Activated CD4-positive, alpha-beta T cell treated with anti-CD3 and anti-CD28 coated beads, Interleukin-2, amount 50 U/mL, for 48 hours (primary cell): ENCODE results near the gene ACSBG1.
"Not testable (repeated sequence)": the region's sequence is repeated elsewhere in the genome, so short reads cannot be mapped to it uniquely, and the experiment has no call there.

Experiments
- DNase-seq, 2 experiments: peaks; one replicate each; pipeline ENCODE4 v3.0.0-alpha.2; 2020

The ACSBG1 gene

DNA sequence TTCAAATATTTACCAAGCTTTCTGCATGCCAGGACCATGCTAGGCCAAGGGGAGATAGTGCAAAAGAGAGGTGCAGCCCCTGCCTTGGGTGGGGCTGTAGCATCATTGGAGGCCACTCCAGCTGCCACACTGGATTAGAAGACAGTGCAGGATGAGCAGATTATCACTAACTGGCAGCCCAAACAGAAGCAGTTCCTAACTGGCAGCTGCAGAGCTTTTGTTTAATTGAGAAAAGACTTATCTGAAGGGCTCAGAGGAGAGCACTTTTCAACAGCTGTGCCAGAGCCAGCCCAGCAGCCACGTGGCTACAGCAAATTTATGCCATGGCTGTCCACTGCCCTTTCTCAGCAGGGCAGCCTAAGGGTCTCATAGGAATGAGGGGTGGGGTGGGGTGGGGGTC is 13.5 kb upstream of the ACSBG1 start:
- DNase-seq, result no peak

GRCh38 chr15:78245976-78246620 is 11.7 kb upstream of the ACSBG1 start:
- DNase-seq, result not testable (repeated sequence)

DNA sequence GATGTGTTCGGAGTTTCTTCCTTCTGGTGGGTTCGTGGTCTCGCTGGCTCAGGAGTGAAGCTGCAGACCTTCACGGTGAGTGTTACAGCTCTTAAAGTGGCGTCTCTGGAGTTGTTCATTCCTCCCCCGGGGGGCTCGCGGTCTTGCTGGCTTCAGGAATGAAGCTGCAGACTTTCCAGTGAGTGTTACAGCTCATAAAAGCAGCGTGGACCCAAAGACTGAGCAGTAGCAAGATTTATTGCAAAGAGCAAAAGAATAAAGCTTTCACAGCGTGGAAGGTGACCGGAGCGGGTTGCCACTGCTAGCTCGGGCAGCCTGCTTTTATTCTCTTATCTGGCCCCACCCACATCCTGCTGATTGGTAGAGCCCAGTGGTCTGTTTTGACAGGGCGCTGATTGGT is 11.0 kb upstream of the ACSBG1 start:
- DNase-seq, result not testable (repeated sequence)

DNA sequence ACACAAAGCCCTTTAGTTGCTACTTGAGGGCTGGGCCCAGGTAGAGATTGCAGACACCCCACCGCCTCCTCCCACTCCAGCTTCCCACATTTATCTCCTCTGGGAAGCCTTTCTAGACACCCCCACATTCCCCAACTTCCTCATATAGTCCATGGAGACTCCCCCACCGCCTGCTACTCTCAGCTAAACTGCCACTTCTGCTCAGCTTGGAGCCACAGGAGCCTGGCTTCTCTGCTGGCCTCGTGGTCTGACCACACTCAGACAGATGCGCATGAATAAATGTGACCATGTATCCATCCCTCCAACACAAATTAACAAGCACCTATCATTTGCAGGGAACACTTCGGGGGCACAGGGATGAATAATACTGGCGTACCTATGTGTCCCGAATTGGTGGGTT is 10.5 kb upstream of the ACSBG1 start:
- DNase-seq, result no peak

GRCh38 chr15:78244101-78244500 is 9.7 kb upstream of the ACSBG1 start:
- DNase-seq, result no peak

- DNase-seq, result no peak
Measured at GRCh38 chr15:78243491-78243941, 9.2 kb upstream of the ACSBG1 start.

DNA sequence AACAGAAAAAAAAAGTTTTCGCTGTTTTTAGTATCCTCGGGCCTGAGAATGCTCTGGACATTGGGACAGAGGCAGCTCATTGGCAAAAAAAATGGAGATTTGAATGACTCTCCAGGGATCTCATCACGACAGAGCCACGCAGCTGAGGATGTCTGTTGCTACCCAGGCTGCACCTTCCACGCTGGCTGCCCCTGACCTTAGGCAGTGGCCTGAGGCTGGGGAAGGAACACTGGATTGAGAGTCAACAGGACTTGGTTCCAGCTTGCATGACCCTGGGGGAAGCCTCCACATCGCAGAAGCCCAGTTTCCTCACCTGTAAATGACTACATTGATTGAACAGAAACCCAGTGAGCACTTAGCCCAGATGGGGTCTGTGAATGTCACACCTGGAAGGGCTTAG is 8.7 kb upstream of the ACSBG1 start:
- no peak for DNase-seq

GRCh38 chr15:78242128-78242527 is 7.8 kb upstream of the ACSBG1 start:
- peak; percentile 31 to 37 for DNase-seq

- DNase-seq, result peak; percentile 90 to 93
Measured at GRCh38 chr15:78241017-78241416, 6.7 kb upstream of the ACSBG1 start.

- DNase-seq, result no peak
Measured at GRCh38 chr15:78239811-78240210, 5.4 kb upstream of the ACSBG1 start.

- no peak for DNase-seq
Measured at GRCh38 chr15:78237146-78237545, 2.8 kb upstream of the ACSBG1 start.

DNA sequence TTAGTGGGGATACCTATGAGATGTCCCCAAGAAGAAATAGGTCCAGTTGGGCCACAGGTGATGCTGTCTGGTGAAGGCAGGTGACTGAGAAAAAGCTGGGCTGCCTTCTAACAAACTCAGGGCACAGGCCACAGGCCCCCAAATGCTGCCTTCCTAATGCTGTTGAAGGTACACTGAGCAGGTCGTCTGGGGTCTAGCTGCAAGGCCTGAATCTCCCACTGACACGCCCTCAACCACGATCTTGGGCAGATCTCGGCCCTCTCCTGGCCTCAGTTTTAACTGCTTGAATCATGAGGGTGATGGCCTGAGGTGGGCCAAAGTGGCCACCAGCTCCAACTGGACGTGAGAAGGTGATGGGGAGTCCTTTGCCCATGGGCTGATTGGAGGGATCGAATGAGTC is 2.1 kb upstream of the ACSBG1 start:
- no peak for DNase-seq

DNA sequence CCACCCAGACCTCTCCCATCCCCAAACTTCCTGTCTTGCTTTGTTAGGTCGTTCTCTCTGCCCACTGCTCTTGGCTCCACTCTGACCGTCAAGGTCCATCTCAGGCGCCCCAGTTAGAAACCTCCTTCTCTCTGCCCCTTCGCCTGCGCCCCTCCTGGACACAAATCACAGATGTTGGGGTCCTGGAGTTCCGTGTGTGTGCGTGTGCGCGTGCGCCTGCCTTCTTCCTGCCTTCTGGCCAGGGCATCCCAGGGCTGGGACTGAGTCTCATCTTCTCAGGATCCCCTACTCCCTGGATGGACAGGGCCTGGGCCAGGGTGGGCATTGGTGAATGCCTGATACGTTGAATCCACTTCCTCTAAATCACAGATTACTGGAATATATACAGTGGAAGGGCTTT is 869 bp downstream of the ACSBG1 start:
- no peak for DNase-seq

GRCh38 chr15:78232951-78233350 is 1.4 kb downstream of the ACSBG1 start:
- no peak for DNase-seq

DNA sequence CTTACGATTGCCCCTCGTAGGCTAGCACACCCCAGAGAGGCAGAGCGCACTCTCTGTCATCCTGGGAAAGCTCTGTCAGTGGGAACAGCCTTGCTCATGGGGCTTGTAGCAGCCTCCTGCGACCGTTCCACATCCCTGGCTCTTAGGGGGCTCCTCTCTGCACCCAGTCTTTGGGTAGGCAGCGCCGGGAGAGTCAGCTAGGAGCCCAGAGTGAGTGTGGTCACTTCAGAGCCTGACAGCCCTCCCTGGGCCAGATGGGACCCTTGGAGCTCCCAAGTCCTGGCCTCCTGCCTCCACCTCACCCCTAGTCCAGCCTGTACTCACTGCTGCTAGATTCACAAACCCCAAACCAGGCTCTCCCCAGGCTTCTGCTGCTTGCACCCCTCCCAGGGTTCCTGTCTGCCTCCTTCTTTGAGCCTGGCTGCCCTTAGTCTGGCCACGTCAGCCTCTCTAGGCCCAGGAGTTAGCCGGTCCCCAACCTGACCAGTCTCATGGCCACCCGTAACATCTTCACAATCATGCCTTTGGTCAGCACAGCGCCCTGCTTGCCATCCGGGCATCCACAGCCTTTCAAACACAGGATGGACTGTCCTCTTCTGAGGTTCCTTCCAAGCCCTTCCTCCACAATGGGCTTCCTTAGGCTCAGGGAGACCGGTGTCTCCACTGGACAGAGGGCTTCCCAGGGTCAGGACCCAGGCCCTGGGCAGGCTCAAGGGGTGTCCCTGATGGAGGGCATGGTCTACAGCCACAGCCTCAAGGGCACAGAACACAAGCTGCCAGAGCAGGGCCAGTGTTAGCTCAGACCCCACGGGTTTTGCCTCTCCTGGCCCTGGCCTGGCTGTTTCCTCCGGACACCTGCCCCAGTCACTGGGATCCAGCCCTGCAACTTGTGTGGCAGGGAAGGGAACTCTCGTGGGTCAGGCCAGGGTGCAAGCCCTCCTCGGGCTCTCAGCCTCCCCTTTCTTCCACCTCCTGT is 4.6 kb downstream of the ACSBG1 start:
- DNase-seq, result no peak

GRCh38 chr15:78228356-78228996 is 5.9 kb downstream of the ACSBG1 start:
- DNase-seq, result no peak

DNA sequence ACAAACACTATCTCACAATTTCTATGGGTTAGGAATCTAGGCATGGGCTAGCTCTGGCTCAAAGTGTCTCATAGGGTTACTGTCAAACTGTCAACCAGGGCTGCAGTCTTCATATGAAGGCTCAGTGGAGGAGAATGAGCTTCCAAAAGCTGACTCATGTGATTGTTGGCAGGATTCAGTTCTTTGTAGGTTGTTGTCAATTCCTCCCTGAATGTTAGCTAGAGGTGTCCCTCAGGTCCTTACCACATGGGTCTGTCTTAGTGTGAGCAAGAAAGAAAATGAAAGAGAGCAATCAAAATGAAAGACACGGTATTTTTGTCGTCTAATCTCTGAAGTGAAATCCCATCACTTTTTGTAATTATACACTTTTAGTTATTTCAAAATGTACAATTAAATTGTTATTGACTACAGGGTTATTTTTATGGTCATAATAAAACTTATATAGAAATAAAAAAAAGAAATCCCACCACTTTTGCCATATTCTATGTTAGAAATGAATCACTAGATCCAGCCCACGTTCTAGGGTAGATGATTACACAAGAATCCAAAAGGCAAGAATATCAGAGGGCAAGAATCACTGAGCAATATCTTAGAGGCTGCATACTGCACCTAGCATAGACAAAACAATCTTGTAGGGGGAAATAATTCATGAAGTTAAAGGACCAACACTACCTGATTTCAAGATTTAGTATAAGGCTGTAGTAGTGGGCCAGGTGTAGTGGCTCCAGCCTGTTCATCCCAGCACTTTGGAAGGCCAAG is 8.4 kb downstream of the ACSBG1 start:
- DNase-seq, result peak in 1 of 2 experiments; percentile 16

DNA sequence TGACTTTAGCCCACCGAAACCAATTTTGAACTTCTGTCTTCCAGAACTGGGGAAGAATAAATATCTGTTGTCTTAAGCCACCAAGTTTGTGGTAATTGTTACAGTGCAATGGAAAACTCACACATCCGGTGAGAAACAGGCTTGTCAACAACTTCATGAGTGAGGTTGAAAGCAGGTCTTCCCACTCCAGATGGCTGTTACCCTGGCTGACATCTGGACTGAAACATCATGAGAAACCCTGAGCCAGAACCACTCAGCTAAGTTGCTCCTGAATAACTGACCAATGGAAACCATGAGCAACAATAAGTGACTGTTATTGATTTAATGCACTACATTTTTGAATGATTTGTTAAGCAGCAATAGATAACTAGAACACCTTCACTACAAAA is 10.3 kb downstream of the ACSBG1 start:
- no peak for DNase-seq

GRCh38 chr15:78223396-78224022 is 10.9 kb downstream of the ACSBG1 start:
- no peak for DNase-seq

DNA sequence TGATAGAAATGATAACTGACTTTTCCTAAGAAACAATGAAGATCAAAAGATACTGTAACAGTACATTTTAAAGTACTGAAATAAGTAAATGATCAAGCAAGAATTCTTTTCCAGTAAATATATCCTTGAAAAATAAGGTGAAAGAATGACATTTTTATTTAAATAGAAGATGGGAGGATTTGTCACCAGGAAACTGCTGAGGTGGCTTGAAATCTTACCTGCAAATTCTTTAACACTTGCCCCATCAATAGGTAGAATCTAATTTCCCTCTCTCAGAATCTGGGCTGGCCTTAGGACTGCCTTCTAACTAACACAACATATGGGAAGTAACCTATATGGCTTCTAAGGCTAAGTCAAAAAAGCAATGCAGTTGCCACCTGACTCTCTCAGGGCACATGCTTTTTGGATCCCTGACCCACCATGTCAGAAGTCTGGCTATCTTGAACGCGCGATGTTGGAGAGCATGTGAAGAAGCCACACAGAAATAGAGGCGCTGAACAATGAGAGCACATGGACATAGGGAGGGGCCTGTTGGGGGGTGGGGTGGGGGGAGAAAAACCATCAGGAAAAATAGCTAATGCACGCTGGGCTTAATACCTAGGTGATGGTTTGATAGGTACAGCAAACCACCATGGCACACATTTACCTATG is 11.5 kb downstream of the ACSBG1 start:
- DNase-seq, result no peak

- DNase-seq, result no peak
Measured at GRCh38 chr15:78220713-78221112, 13.7 kb downstream of the ACSBG1 start.
